Adrenal gland (tissue), 12 donors: ENCODE data around the gene EEF1AKMT4. TPM values are rescaled to one million over a fixed set of nuclear protein-coding genes. Genes with fewer than 3 reads are reported as not detected.

Experiments used
- DNase-seq, 7 donors: peaks; one replicate each; pipeline ENCODE4 v3.0.0-alpha.2; 2019 to 2020
- H3K27ac ChIP-seq, 5 donors: fragments of 200-600 bp; sonication (generic) in 4 of 5; 1 replicate in 3 of 5; 2 replicates in 2 of 5; pipeline versions ENCODE4 v1.5.1 to v1.8.0; 2016 to 2020; ENCODE audit warnings: mild to moderate bottlenecking in 1 of 5
- H3K27me3 ChIP-seq: fragments of 200-600 bp; 2 replicates; pipeline ENCODE4 v1.8.0; 2021
- H3K36me3 ChIP-seq, 2 donors: fragments of 200-600 bp; replicated peaks in 1 of 2; 1 replicate in 1 of 2; 2 replicates in 1 of 2; pipeline versions ENCODE4 v1.5.1 to v1.8.0; 2018 to 2022
- H3K4me1 ChIP-seq, 2 donors: fragments of 200-600 bp; replicated peaks in 1 of 2; 1 replicate in 1 of 2; 2 replicates in 1 of 2; pipeline versions ENCODE4 v1.5.1 to v1.8.0; 2018 to 2021
- H3K4me3 ChIP-seq, 4 donors: fragments of 200-600 bp; sonication (generic) in 3 of 4; one replicate each; pipeline ENCODE4 v1.5.1; 2016 to 2018
- H3K9me3 ChIP-seq, 3 donors: fragments of 200-600 bp; sonication (generic) in 1 of 3; replicated peaks in 1 of 3; 1 replicate in 2 of 3; 2 replicates in 1 of 3; pipeline versions ENCODE4 v1.5.1 to v1.8.0; 2016 to 2021
- CTCF ChIP-seq, 6 experiments: fragments of 450-650 bp in 4 of 6; fragments of 200-600 bp in 2 of 6; sonication (generic) in 1 of 6; IDR thresholded peaks; 1 replicate in 5 of 6; 2 replicates in 1 of 6; pipeline versions ENCODE4 v1.5.1 to v1.8.0; 2016 to 2021; ENCODE audit warnings: antibody characterized with exemption in 6 of 6, mild to moderate bottlenecking in 2 of 6, moderate library complexity in 1 of 6
- POLR2A ChIP-seq, 2 donors: fragments of 450-650 bp; IDR thresholded peaks; one replicate each; pipeline ENCODE4 v1.6.1; 2017; ENCODE audit warnings: antibody characterized with exemption in 2 of 2, mild to moderate bottlenecking in 2 of 2, moderate library complexity in 1 of 2
- WGBS, 4 donors: extraction: QIAGEN DNeasy Blood & Tissue Kit in 2 of 4; methylation state at CpG; one replicate each; pipeline versions ENCODE4 v1.1.5 to v1.1.7; 2013 to 2017; 5-methylcytosine and 5-hydroxymethylcytosine counted together
- intact Hi-C, 2 donors: fragments of 100-400 bp; cut with DNase I; formaldehyde crosslinking; loops; one replicate each; pipeline versions ENCODE4 v1.14.1 to v1.15.0; 2022 to 2023
- polyA plus RNA-seq, 3 donors: library from polyadenylated mRNA; stranded (reverse); fragments of 200-250 nt in 2 of 3; fragments of 350-450 nt in 1 of 3; fragmentation: Illumina TruSeq in 1 of 3; extraction: RNeasy Lipid Tissue Mini Kit (QIAGEN cat#74804) in 1 of 3; gene quantifications; one replicate each; pipeline ENCODE4 v1.2.3, GENCODE V29; 2013 to 2014
- total RNA-seq, 9 donors: library from RNA; depleted of rRNA in 4 of 9; stranded (reverse); fragments of >200 nt in 4 of 9; fragments of 120-200 nt in 1 of 9; fragmentation: NEBNext Ultra II Directional in 1 of 9; extraction: Animal tissue kit (Norgen Biotek cat#: 25700) in 1 of 9; gene quantifications; one replicate each; pipeline versions ENCODE4 v1.1.0 to v1.2.4, GENCODE V29; 2013 to 2023
- donor health status: healthy with polysubstance abuse.
- donor health status: Bipolar disorder and iron deficiency.
- donor health status: DM: yes; HTN: yes; CAD: no.
- donor health status: DM: no; HTN: no; CAD: no.
- donor health status: DM: no; HTN: no; CAD: no.
- donor health status: DM: yes; HTN: yes; CAD: no.

The EEF1AKMT4 gene
- total and polyA plus RNA-seq, 12 donors = 1.8 to 8.3 (median 4.1) TPM

DNA sequence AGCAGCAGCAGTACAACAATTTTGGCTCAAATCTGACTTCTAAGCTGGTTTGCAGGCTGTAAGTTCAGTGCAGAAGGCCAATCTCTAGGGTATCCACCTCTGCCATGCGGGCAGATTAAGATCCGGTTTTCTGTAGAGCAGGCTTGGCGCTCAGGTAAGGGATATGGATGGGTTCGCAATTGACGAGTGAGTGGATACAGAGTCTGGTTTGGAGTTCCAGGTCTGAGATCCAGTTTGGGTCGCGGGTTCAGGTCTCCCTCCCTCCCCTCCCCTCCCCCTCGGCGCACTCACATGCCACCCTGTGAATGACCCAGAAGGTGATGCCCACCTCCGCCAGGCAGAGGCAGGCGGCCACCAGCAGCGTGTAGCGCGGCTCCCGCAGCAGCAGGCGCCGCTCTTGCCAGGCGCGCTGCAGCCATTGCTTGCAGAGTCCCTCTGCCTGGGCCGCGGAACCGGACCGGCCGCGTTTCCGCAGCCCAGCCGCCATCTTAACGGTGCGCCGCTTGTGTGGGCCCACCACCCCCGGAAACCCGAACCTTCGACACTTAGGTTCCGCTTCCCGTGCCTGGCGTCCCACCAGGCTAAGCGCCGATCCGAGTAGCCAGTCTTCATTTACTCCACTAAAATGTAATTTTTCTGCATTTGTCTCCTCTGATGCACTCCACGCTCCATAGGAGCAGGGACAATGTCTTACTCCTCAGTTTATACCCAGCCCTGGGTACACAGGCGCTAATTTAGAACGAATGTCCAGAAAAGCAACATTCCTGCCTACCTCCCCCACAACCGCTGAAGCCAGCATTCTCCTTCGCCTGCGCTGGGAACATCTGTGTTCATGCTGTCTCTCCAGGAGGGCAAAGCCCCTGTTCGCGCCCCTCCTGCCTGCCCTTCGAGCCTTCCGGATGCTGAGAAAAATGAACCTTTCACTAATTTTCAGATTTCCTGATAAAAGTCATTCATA lies 739 bp upstream of the EEF1AKMT4 start, which contains the start of gene ALG3:
TSS of gene ALG3 (minus strand) at position 509 of the 958 bp plus-strand sequence. CDS start at position 487, 22 bp downstream.
- no peaks in the 10 kb centered on the region for H3K9me3 ChIP-seq
- DNase-seq = peak; percentile 80 to 91 (median 87)
- 0 to 1% (median 0%) methylated on average over 29 to 49 of the region's 49 CpGs for WGBS, 4 donors
- peaks cover 4 to 15% of the 10 kb centered on the region in 2 donors for H3K4me1 ChIP-seq
- H3K27me3 ChIP-seq = no peaks in the 10 kb centered on the region
- peak within 1 kb of the TSS; percentile 61 to 86 (median 72) for H3K27ac ChIP-seq
- intact Hi-C loops = loop anchor here (10.0 kb wide), 1 partner anchor 354 kb away; no protein-coding TSS in a partner anchor
- TF ChIP-seq CTCF (IDR thresholded peaks at IDR 0.05) = peak in 1 of 6 experiments; percentile 3
- peak; percentile 53 to 70 for TF ChIP-seq POLR2A (IDR thresholded peaks at IDR 0.05)
- H3K36me3 ChIP-seq = peaks cover 0 to 19% of the 10 kb centered on the region in 2 donors
- H3K4me3 ChIP-seq = peak within 1 kb of the TSS; percentile 55 to 84 (median 79)

GRCh38 chr3:184250167-184250828 lies 826 bp downstream of the EEF1AKMT4 start:
- Histone ChIP-seq H3K27me3 (no peaks in the 10 kb centered on the region), H3K4me3 (peak overlapping the region in 3 of 4 donors; percentile 52 to 82 (median 76)), H3K9me3 (no peaks in the 10 kb centered on the region), H3K36me3 (peaks cover 0 to 4% of the 10 kb centered on the region in 2 donors), H3K27ac (peak overlapping the region in 4 of 5 donors; percentile 22 to 86 (median 55)), H3K4me1 (peaks cover 4 to 15% of the 10 kb centered on the region in 2 donors)
- TF ChIP-seq CTCF (IDR thresholded peaks at IDR 0.05) (peak; percentile 76 to 93 (median 85)), POLR2A (IDR thresholded peaks at IDR 0.05) (no peak)
- intact Hi-C loops = no loop called here
- peak; percentile 88 to 97 (median 93) for DNase-seq
- WGBS, 4 donors = 14 to 16% (median 14%) methylated on average over 16 to 20 of the region's 20 CpGs

DNA sequence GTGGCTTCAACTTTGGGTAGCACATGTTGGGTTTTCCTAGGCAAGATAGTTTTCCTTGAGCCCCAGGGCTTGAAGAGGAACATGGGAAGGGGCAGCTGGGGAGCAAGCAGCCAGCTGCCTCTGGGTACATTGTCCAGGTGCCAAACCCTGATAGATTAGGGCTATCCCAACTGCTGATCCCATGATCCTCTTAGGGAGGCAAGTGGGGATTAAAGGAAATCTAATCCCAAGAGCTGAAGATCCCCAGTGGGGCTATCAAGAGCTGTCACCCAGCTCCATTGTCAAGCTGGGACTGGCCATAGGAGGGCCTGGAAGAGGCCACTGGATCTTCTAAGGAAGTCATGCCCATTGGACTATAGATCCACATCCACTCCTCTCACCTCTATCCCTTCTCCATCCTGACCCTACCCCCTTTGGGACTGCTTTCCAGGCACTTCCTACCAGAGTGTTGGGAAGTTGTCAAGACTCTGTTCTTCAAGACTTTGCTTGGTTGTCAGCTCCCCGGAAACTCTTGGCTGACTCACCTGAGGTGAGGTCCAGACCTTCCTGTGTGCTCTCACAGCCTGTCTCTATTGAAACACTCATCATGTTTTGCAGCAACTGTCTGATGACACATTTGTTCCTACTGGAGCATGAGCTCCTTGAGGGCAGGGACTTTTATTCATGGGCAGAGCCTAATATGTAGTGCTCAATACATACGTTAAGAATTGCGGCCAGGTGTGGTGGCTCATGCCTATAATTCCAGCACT lies 6.0 kb downstream of the EEF1AKMT4 start:
- Histone ChIP-seq H3K4me1 (peaks cover 7 to 9% of the 10 kb centered on the region in 2 donors), H3K27me3 (no peaks in the 10 kb centered on the region), H3K4me3 (no peak overlapping the region), H3K27ac (no peak overlapping the region), H3K9me3 (no peaks in the 10 kb centered on the region), H3K36me3 (no peaks in the 10 kb centered on the region)
- WGBS, 4 donors = 90 to 96% (median 93%) methylated on average over 3 of the region's 3 CpGs
- no peak for TF ChIP-seq CTCF (IDR thresholded peaks at IDR 0.05)
- TF ChIP-seq POLR2A (IDR thresholded peaks at IDR 0.05) = no peak
- intact Hi-C loops = no loop called here
- no peak for DNase-seq
